Large intestine (tissue), 3 donors: ENCODE measurements around the gene FTH1. TPM values are rescaled to one million over a fixed set of nuclear protein-coding genes. Genes with fewer than 3 reads are reported as not detected.
A peak's percentile ranks its signal among the peaks of the same experiment; 100 is the strongest.

Experiments used
- DNase-seq, 2 donors: peaks; one replicate each; pipeline versions ENCODE4 v3.0.0 to v3.0.0-alpha.2; 2013
- H3K27ac ChIP-seq: one replicate; pipeline ENCODE4 v1.5.1; 2013; ENCODE audit warnings: low read length
- H3K27me3 ChIP-seq: 2 replicates; pipeline ENCODE4 v1.6.1; 2013; ENCODE audit warnings: low read length; ENCODE audit not compliant: control insufficient read depth, insufficient read depth
- H3K36me3 ChIP-seq: 2 replicates; pipeline ENCODE4 v1.6.1; 2013; ENCODE audit warnings: low read length; ENCODE audit not compliant: control insufficient read depth, insufficient read depth
- H3K4me1 ChIP-seq: one replicate; pipeline ENCODE4 v1.6.1; 2013; ENCODE audit warnings: low read length; ENCODE audit not compliant: control insufficient read depth, insufficient read depth
- H3K4me3 ChIP-seq: one replicate; pipeline ENCODE4 v1.5.1; 2013; ENCODE audit warnings: low read length
- H3K9me3 ChIP-seq: one replicate; pipeline ENCODE4 v1.6.1; 2013; ENCODE audit warnings: mild to moderate bottlenecking, low read depth, low read length, moderate library complexity; ENCODE audit not compliant: control insufficient read depth
- WGBS: methylation state at CpG from one replicate; pipeline ENCODE4 v1.1.5; 2013; ENCODE audit warnings: low lambda C conversion rate; ENCODE audit not compliant: insufficient coverage; 5-methylcytosine and 5-hydroxymethylcytosine counted together
- polyA plus RNA-seq: library from polyadenylated mRNA; unstranded; fragments of 120-200 nt; gene quantifications from one replicate; pipeline ENCODE4 v1.2.1, GENCODE V29; 2013

Gene FTH1
- polyA plus RNA-seq, 1 donor: 5,100 TPM

GRCh38 chr11:61924064-61924455 is 43.4 kb downstream of the FTH1 start:
- Histone ChIP-seq H3K9me3 (no peaks in the 10 kb centered on the region), H3K36me3 (no peaks in the 10 kb centered on the region), H3K27ac (peak overlapping the region; percentile 97), H3K27me3 (no peaks in the 10 kb centered on the region), H3K4me3 (no peak overlapping the region), H3K4me1 (peaks cover 45% of the 10 kb centered on the region)
- peak in 1 of 2 donors; percentile 24 for DNase-seq
- WGBS: no CpG with 5 or more reads among the region's 6 CpGs

- Histone ChIP-seq H3K4me3 (no peak overlapping the region), H3K27me3 (no peaks in the 10 kb centered on the region), H3K4me1 (peaks cover 46% of the 10 kb centered on the region), H3K36me3 (no peaks in the 10 kb centered on the region), H3K9me3 (no peaks in the 10 kb centered on the region), H3K27ac (peak overlapping the region; percentile 97)
- peak; percentile 96 to 97 for DNase-seq
- no CpG with 5 or more reads among the region's 18 CpGs for WGBS
Measured at GRCh38 chr11:61923166-61924063, 44.0 kb downstream of the FTH1 start.

GRCh38 chr11:61922539-61922938 is 44.9 kb downstream of the FTH1 start:
- Histone ChIP-seq H3K36me3 (no peaks in the 10 kb centered on the region), H3K4me3 (no peak overlapping the region), H3K27me3 (peaks cover 4% of the 10 kb centered on the region), H3K4me1 (peaks cover 54% of the 10 kb centered on the region), H3K9me3 (no peaks in the 10 kb centered on the region), H3K27ac (peak overlapping the region; percentile 97)
- peak in 1 of 2 donors; percentile 57 for DNase-seq
- no CpG with 5 or more reads among the region's 6 CpGs for WGBS

- Histone ChIP-seq H3K4me1 (peaks cover 54% of the 10 kb centered on the region), H3K9me3 (no peaks in the 10 kb centered on the region), H3K36me3 (no peaks in the 10 kb centered on the region), H3K27ac (no peak overlapping the region), H3K4me3 (no peak overlapping the region), H3K27me3 (peaks cover 4% of the 10 kb centered on the region)
- DNase-seq: no peak
- no CpG with 5 or more reads among the region's 3 CpGs for WGBS
Measured at GRCh38 chr11:61921446-61921845, 46.0 kb downstream of the FTH1 start.

GRCh38 chr11:61919705-61920631 is 47.5 kb downstream of the FTH1 start:
- peak; percentile 85 to 92 for DNase-seq
- peak overlapping the region; percentile 69 for H3K27ac ChIP-seq
- no peaks in the 10 kb centered on the region for H3K9me3 ChIP-seq
- H3K4me3 ChIP-seq: peak overlapping the region; percentile 61
- H3K4me1 ChIP-seq: peaks cover 54% of the 10 kb centered on the region
- H3K36me3 ChIP-seq: no peaks in the 10 kb centered on the region
- H3K27me3 ChIP-seq: peaks cover 4% of the 10 kb centered on the region
- WGBS: no CpG with 5 or more reads among the region's 13 CpGs

- no CpG with 5 or more reads among the region's 6 CpGs for WGBS
- no peak for DNase-seq
- peak overlapping the region; percentile 61 for H3K4me3 ChIP-seq
- H3K36me3 ChIP-seq: no peaks in the 10 kb centered on the region
- no peak overlapping the region for H3K27ac ChIP-seq
- H3K9me3 ChIP-seq: no peaks in the 10 kb centered on the region
- peaks cover 4% of the 10 kb centered on the region for H3K27me3 ChIP-seq
- peaks cover 50% of the 10 kb centered on the region for H3K4me1 ChIP-seq
Measured at GRCh38 chr11:61918938-61919704, 48.3 kb downstream of the FTH1 start.

GRCh38 chr11:61918251-61918937 is 49.0 kb downstream of the FTH1 start:
- Histone ChIP-seq H3K27ac (no peak overlapping the region), H3K4me3 (peak overlapping the region; percentile 61), H3K36me3 (no peaks in the 10 kb centered on the region), H3K4me1 (peaks cover 43% of the 10 kb centered on the region), H3K27me3 (peaks cover 4% of the 10 kb centered on the region), H3K9me3 (no peaks in the 10 kb centered on the region)
- 100% methylated on average over 1 of the region's 14 CpGs for WGBS
- no peak for DNase-seq

GRCh38 chr11:61917334-61918109 is 49.9 kb downstream of the FTH1 start, which contains the start of gene RAB3IL1:
TSS of gene RAB3IL1 (minus strand) at chr11:61917566. CDS start at chr11:61917367, 199 bp downstream.
- DNase-seq: peak; percentile 45 to 77
- Histone ChIP-seq H3K27me3 (peaks cover 4% of the 10 kb centered on the region), H3K27ac (no peak within 1 kb of the TSS), H3K4me3 (peak within 1 kb of the TSS; percentile 61), H3K4me1 (peaks cover 34% of the 10 kb centered on the region), H3K9me3 (no peaks in the 10 kb centered on the region), H3K36me3 (no peaks in the 10 kb centered on the region)
- WGBS: no CpG with 5 or more reads among the region's 74 CpGs

- H3K36me3 ChIP-seq: no peaks in the 10 kb centered on the region
- no peak for DNase-seq
- peak overlapping the region; percentile 58 for H3K4me3 ChIP-seq
- H3K27ac ChIP-seq: no peak overlapping the region
- H3K27me3 ChIP-seq: peaks cover 4% of the 10 kb centered on the region
- no peaks in the 10 kb centered on the region for H3K9me3 ChIP-seq
- peaks cover 32% of the 10 kb centered on the region for H3K4me1 ChIP-seq
- no CpG with 5 or more reads among the region's 32 CpGs for WGBS
Measured at GRCh38 chr11:61916737-61917333, 50.6 kb downstream of the FTH1 start.
